RWPE2 (cell line): Measurements from ENCODE around the gene SCTR.

Experiments used
- ATAC-seq: fragments of 200-7000 bp; cut with Tn5 transposase; 3 replicates; pipeline ENCODE4 v1.9.1; 2021; ENCODE audit warnings: low read depth
- DNase-seq: peaks from one replicate; pipeline ENCODE4 v3.0.0-alpha.2; 2020; ENCODE audit warnings: low spot score
- H3K27ac ChIP-seq: fragments of 450-650 bp; 2 replicates; pipeline ENCODE4 v1.5.1; 2017; ENCODE audit warnings: mild to moderate bottlenecking; ENCODE audit not compliant: poor library complexity, severe bottlenecking
- H3K27me3 ChIP-seq: fragments of 250-450 bp; sonication (Bioruptor Pico); 2 replicates; pipeline ENCODE4 v1.5.1; 2021; ENCODE audit warnings: mild to moderate bottlenecking, moderate library complexity; ENCODE audit not compliant: insufficient read depth, poor library complexity, severe bottlenecking
- H3K36me3 ChIP-seq: fragments of 250-450 bp; sonication (Bioruptor Pico); 2 replicates; pipeline ENCODE4 v1.5.1; 2020; ENCODE audit warnings: low read depth, mild to moderate bottlenecking, moderate library complexity
- H3K4me1 ChIP-seq: fragments of 250-450 bp; sonication (Bioruptor Pico); 2 replicates; pipeline ENCODE4 v1.5.1; 2021; ENCODE audit warnings: mild to moderate bottlenecking, moderate library complexity; ENCODE audit not compliant: insufficient read depth, poor library complexity, severe bottlenecking
- H3K4me3 ChIP-seq: fragments of 250-450 bp; sonication (Bioruptor Pico); 2 replicates; pipeline ENCODE4 v1.5.1; 2021; ENCODE audit warnings: mild to moderate bottlenecking, moderate library complexity; ENCODE audit not compliant: severe bottlenecking
- H3K9me3 ChIP-seq: fragments of 250-450 bp; sonication (Bioruptor Pico); 2 replicates; pipeline ENCODE4 v1.5.1; 2021; ENCODE audit warnings: mild to moderate bottlenecking, moderate library complexity; ENCODE audit not compliant: severe bottlenecking
- CTCF ChIP-seq: fragments of 450-650 bp; IDR thresholded peaks from one replicate; pipeline ENCODE4 v1.5.1; 2017; ENCODE audit warnings: mild to moderate bottlenecking, moderate library complexity; ENCODE audit not compliant: poor library complexity, severe bottlenecking

The SCTR gene

DNA sequence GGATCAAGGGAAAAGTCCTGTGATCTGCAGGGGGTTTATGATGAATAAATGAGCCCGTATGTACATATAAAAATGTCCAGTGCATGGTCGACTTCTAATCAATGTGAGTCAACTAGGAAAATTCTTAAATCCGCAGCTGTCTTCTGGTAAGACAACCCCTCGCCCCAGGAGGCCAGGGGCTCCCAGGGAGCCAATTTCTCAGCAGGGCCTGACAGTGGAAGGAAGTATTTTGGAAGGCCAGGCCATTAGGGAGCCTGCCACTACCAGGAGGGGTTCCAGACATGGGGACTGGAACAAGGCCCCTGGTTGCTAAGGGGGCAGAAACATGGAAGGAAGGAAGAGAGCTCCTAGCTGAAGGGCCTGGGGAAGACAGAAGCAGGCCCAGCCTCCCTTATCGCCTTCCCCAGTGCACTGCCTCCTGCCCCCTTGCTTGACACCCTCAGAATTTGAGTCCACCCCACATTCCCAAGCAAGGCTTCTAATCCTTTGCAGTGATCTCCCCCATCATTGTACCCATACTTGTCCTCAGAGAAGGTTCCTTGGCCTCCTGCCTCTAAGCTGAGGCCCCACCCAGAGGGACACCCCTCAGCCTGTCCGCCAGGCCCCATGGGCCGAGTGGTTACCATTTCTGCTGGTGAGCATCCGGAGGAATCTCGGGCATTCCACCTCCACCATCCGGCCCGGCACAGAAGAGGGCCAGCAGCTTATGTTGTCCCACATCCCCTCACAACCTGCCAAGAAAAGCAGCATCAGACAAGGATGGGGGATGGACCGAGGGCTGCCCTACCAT is 45.9 kb downstream of the SCTR start:
- DNase-seq = peak; percentile 25
- H3K27ac ChIP-seq = no peak overlapping the region
- H3K36me3 ChIP-seq = no peaks in the 10 kb centered on the region
- no peak for TF ChIP-seq CTCF
- ATAC-seq = no peak
- no peaks in the 10 kb centered on the region for H3K27me3 ChIP-seq
- no peak overlapping the region for H3K4me3 ChIP-seq
- H3K4me1 ChIP-seq = no peaks in the 10 kb centered on the region
- no peaks in the 10 kb centered on the region for H3K9me3 ChIP-seq

GRCh38 chr2:119477113-119477505 is 47.2 kb downstream of the SCTR start:
- ATAC-seq (no peak), DNase-seq (no peak)
- Histone ChIP-seq H3K4me1 (no peaks in the 10 kb centered on the region), H3K4me3 (no peak overlapping the region), H3K27me3 (no peaks in the 10 kb centered on the region), H3K36me3 (no peaks in the 10 kb centered on the region), H3K27ac (no peak overlapping the region), H3K9me3 (no peaks in the 10 kb centered on the region)
- TF ChIP-seq CTCF = no peak

DNA sequence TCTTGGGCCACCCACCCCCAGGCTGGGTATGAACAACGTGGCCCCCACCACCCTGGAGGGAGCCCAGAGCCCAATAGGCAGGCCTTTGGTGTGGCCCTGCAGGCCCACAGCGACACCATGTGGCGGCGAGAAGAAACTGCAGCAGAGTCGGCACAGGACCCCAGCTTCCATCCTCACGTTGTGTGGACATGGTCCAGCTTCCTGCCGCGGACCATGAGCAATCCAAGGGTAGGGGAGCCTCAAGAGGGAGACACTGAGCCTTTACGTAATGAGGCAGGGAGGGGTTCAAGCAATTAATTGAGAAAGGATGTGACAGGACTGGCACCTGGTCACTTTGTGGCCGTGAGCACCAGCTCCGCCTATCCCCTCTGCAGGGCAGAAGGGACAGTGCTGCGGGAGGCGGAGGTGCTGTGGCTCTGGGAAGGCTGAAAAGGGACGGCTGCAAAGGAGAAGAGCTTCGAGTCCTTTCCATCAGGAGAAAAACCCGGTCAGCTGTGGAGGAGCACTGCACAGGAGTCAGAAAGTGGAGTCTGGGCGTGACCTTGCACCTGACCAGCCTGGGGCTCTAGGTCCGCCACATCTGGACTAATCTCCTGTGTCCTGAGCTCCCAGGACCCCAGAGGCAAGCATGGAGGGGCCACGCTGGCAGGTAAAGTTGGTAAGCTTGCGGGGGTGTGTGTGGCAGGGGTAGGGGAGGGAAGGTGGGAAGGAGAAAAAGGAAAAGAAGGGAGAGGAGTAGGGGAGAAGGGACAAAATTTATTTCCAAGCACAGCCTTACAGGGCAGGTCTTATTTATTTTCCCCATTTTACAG is 47.8 kb downstream of the SCTR start:
- Histone ChIP-seq H3K36me3 (no peaks in the 10 kb centered on the region), H3K27ac (no peak overlapping the region), H3K9me3 (no peaks in the 10 kb centered on the region), H3K27me3 (no peaks in the 10 kb centered on the region), H3K4me1 (no peaks in the 10 kb centered on the region), H3K4me3 (no peak overlapping the region)
- peak; percentile 89 for TF ChIP-seq CTCF
- peak; percentile 75 for ATAC-seq
- no peak for DNase-seq

- H3K4me3 ChIP-seq = no peak overlapping the region
- no peak overlapping the region for H3K27ac ChIP-seq
- no peaks in the 10 kb centered on the region for H3K36me3 ChIP-seq
- ATAC-seq (no peak), DNase-seq (peak; percentile 3)
- H3K4me1 ChIP-seq = no peaks in the 10 kb centered on the region
- H3K27me3 ChIP-seq = no peaks in the 10 kb centered on the region
- TF ChIP-seq CTCF = no peak
- no peaks in the 10 kb centered on the region for H3K9me3 ChIP-seq
Observed at GRCh38 chr2:119475857-119476244, 48.4 kb downstream of the SCTR start.
